AG08395 (cell line): Measurements from ENCODE around the gene PEX16.

Experiments
- DNase-seq: peaks from one replicate; pipeline ENCODE4 v3.0.0; 2012; ENCODE audit warnings: mixed read lengths, low spot score

PEX16 gene

GRCh38 chr11:45876401-45876800 lies 41.3 kb downstream of the PEX16 start:
- DNase-seq: no peak

- DNase-seq: peak; percentile 86
Observed at GRCh38 chr11:45872651-45873356, 44.9 kb downstream of the PEX16 start.

GRCh38 chr11:45871638-45872037 lies 46.0 kb downstream of the PEX16 start:
- DNase-seq: no peak

GRCh38 chr11:45870706-45871105 lies 47.0 kb downstream of the PEX16 start:
- no peak for DNase-seq

- DNase-seq: no peak
Observed at GRCh38 chr11:45869551-45869950, 48.1 kb downstream of the PEX16 start.

- no peak for DNase-seq
Observed at GRCh38 chr11:45864041-45864440, 53.6 kb downstream of the PEX16 start.

- DNase-seq: no peak
Observed at GRCh38 chr11:45860764-45861510, 56.7 kb downstream of the PEX16 start.

GRCh38 chr11:45860348-45860747 lies 57.3 kb downstream of the PEX16 start:
- DNase-seq: no peak
